Effector memory CD8-positive, alpha-beta T cell (primary cell): ENCODE data around the gene DHX36.

ENCODE experiments used
- ATAC-seq: fragments of 150-1000 bp; cut with Tn5 transposase; replicated peaks from 2 replicates; pipeline ENCODE4 v1.10.0; 2021; ENCODE audit warnings: mild to moderate bottlenecking, moderate library complexity
- DNase-seq, 3 experiments: peaks; one replicate each; pipeline ENCODE4 v3.0.0; 2021
- H3K27ac Mint-ChIP-seq, 2 donors: one replicate each; pipeline ENCODE4 v1.8.0; 2022; ENCODE audit warnings: mild to moderate bottlenecking in 2 of 2, mixed read lengths in 2 of 2, moderate library complexity in 2 of 2
- H3K27me3 Mint-ChIP-seq, 2 donors: one replicate each; pipeline ENCODE4 v1.8.0; 2022; ENCODE audit warnings: mixed read lengths in 2 of 2
- H3K36me3 Mint-ChIP-seq: one replicate; pipeline ENCODE4 v1.8.0; 2022; ENCODE audit warnings: mild to moderate bottlenecking, moderate library complexity, mixed read lengths; ENCODE audit not compliant: insufficient read depth
- H3K4me1 Mint-ChIP-seq, 2 donors: one replicate each; pipeline ENCODE4 v1.8.0; 2022; ENCODE audit warnings: low read depth in 2 of 2, mixed read lengths in 2 of 2
- H3K4me3 Mint-ChIP-seq, 2 donors: one replicate each; pipeline ENCODE4 v1.8.0; 2022; ENCODE audit warnings: mild to moderate bottlenecking in 2 of 2, mixed read lengths in 2 of 2, moderate library complexity in 2 of 2
- H3K9me3 Mint-ChIP-seq, 2 donors: one replicate each; pipeline ENCODE4 v1.8.0; 2022; ENCODE audit warnings: mixed read lengths in 2 of 2

Gene DHX36

GRCh38 chr3:154254527-154254926, 69.8 kb downstream of the DHX36 start:
- Mint-ChIP-seq H3K4me1 (no peaks in the 10 kb centered on the region), H3K27me3 (no peaks in the 10 kb centered on the region), H3K27ac (no peak overlapping the region), H3K36me3 (peaks cover 38% of the 10 kb centered on the region), H3K9me3 (no peaks in the 10 kb centered on the region), H3K4me3 (no peak overlapping the region)
- ATAC-seq (no peak), DNase-seq (no peak)

GRCh38 chr3:154252759-154253638, 71.3 kb downstream of the DHX36 start:
- Mint-ChIP-seq H3K4me1 (no peaks in the 10 kb centered on the region), H3K27me3 (no peaks in the 10 kb centered on the region), H3K9me3 (no peaks in the 10 kb centered on the region), H3K27ac (no peak overlapping the region), H3K36me3 (peaks cover 34% of the 10 kb centered on the region), H3K4me3 (no peak overlapping the region)
- ATAC-seq (no peak), DNase-seq (peak; percentile 27 to 44 (median 37))

- no peak for ATAC-seq
- H3K4me1 Mint-ChIP-seq = no peaks in the 10 kb centered on the region
- no peak overlapping the region for H3K4me3 Mint-ChIP-seq
Measured at GRCh38 chr3:154251610-154252009, 72.7 kb downstream of the DHX36 start.

GRCh38 chr3:154250291-154250690, 74.0 kb downstream of the DHX36 start:
- Mint-ChIP-seq H3K36me3 (peaks cover 17% of the 10 kb centered on the region), H3K4me1 (no peaks in the 10 kb centered on the region), H3K4me3 (no peak overlapping the region), H3K27ac (no peak overlapping the region), H3K27me3 (no peaks in the 10 kb centered on the region), H3K9me3 (no peaks in the 10 kb centered on the region)
- DNase-seq (no peak), ATAC-seq (no peak)

More at GRCh38 chr3:154251610-154252009, 72.7 kb downstream of the DHX36 start:
- no peak for DNase-seq
- Mint-ChIP-seq H3K27me3 (no peaks in the 10 kb centered on the region), H3K9me3 (no peaks in the 10 kb centered on the region), H3K27ac (peak overlapping the region in 1 of 2 donors; percentile 5), H3K36me3 (peaks cover 27% of the 10 kb centered on the region)

- peak overlapping the region in 1 of 2 donors; percentile 0 for H3K27ac Mint-ChIP-seq
- no peaks in the 10 kb centered on the region for H3K9me3 Mint-ChIP-seq
- no peak for ATAC-seq
- H3K27me3 Mint-ChIP-seq = no peaks in the 10 kb centered on the region
- no peak overlapping the region for H3K4me3 Mint-ChIP-seq
- H3K4me1 Mint-ChIP-seq = no peaks in the 10 kb centered on the region
- peaks cover 8% of the 10 kb centered on the region for H3K36me3 Mint-ChIP-seq
- DNase-seq = no peak
Measured at GRCh38 chr3:154247806-154248415, 76.4 kb downstream of the DHX36 start.

GRCh38 chr3:154244644-154245043, 79.6 kb downstream of the DHX36 start:
- no peak for ATAC-seq
- H3K27me3 Mint-ChIP-seq = peaks cover 0 to 6% of the 10 kb centered on the region in 2 donors
- H3K9me3 Mint-ChIP-seq = no peaks in the 10 kb centered on the region
- H3K36me3 Mint-ChIP-seq = peaks cover 3% of the 10 kb centered on the region
- no peak overlapping the region for H3K4me3 Mint-ChIP-seq
- H3K27ac Mint-ChIP-seq = no peak overlapping the region
- DNase-seq = no peak
- no peaks in the 10 kb centered on the region for H3K4me1 Mint-ChIP-seq

GRCh38 chr3:154243353-154243752, 80.9 kb downstream of the DHX36 start:
- H3K4me1 Mint-ChIP-seq = no peaks in the 10 kb centered on the region
- no peaks in the 10 kb centered on the region for H3K9me3 Mint-ChIP-seq
- no peak overlapping the region for H3K4me3 Mint-ChIP-seq
- H3K36me3 Mint-ChIP-seq = peaks cover 3% of the 10 kb centered on the region
- no peak overlapping the region for H3K27ac Mint-ChIP-seq
- peaks cover 11 to 19% of the 10 kb centered on the region in 2 donors for H3K27me3 Mint-ChIP-seq
- ATAC-seq (no peak), DNase-seq (no peak)

GRCh38 chr3:154242766-154243165, 81.5 kb downstream of the DHX36 start:
- ATAC-seq (no peak), DNase-seq (no peak)
- Mint-ChIP-seq H3K4me3 (no peak overlapping the region), H3K36me3 (peaks cover 3% of the 10 kb centered on the region), H3K4me1 (no peaks in the 10 kb centered on the region), H3K27ac (no peak overlapping the region), H3K27me3 (peaks cover 14 to 20% of the 10 kb centered on the region in 2 donors), H3K9me3 (no peaks in the 10 kb centered on the region)

- no peak for DNase-seq
- H3K4me3 Mint-ChIP-seq = no peak overlapping the region
- ATAC-seq = no peak
- H3K4me1 Mint-ChIP-seq = no peaks in the 10 kb centered on the region
- peaks cover 3% of the 10 kb centered on the region for H3K36me3 Mint-ChIP-seq
- no peak overlapping the region for H3K27ac Mint-ChIP-seq
- H3K9me3 Mint-ChIP-seq = no peaks in the 10 kb centered on the region
- H3K27me3 Mint-ChIP-seq = peaks cover 18 to 20% of the 10 kb centered on the region in 2 donors
Measured at GRCh38 chr3:154241496-154241895, 82.8 kb downstream of the DHX36 start.

GRCh38 chr3:154240235-154240634, 84.1 kb downstream of the DHX36 start:
- no peak overlapping the region for H3K4me3 Mint-ChIP-seq
- ATAC-seq (no peak), DNase-seq (no peak)
- H3K4me1 Mint-ChIP-seq = no peaks in the 10 kb centered on the region
- H3K36me3 Mint-ChIP-seq = peaks cover 3% of the 10 kb centered on the region
- no peaks in the 10 kb centered on the region for H3K9me3 Mint-ChIP-seq
- peaks cover 18 to 22% of the 10 kb centered on the region in 2 donors for H3K27me3 Mint-ChIP-seq
- H3K27ac Mint-ChIP-seq = no peak overlapping the region

- Mint-ChIP-seq H3K4me1 (no peaks in the 10 kb centered on the region), H3K27ac (no peak overlapping the region), H3K9me3 (no peaks in the 10 kb centered on the region), H3K36me3 (no peaks in the 10 kb centered on the region), H3K4me3 (no peak overlapping the region), H3K27me3 (peaks cover 37 to 39% of the 10 kb centered on the region in 2 donors)
- ATAC-seq (no peak), DNase-seq (no peak)
Measured at GRCh38 chr3:154236331-154236730, 88.0 kb downstream of the DHX36 start.

GRCh38 chr3:154235330-154235729, 89.0 kb downstream of the DHX36 start:
- DNase-seq (no peak), ATAC-seq (no peak)
- Mint-ChIP-seq H3K27me3 (peaks cover 37 to 39% of the 10 kb centered on the region in 2 donors), H3K9me3 (no peaks in the 10 kb centered on the region), H3K27ac (no peak overlapping the region), H3K36me3 (no peaks in the 10 kb centered on the region), H3K4me3 (no peak overlapping the region), H3K4me1 (no peaks in the 10 kb centered on the region)

GRCh38 chr3:154229217-154229590, 95.1 kb downstream of the DHX36 start:
- Mint-ChIP-seq H3K4me1 (no peaks in the 10 kb centered on the region), H3K9me3 (no peaks in the 10 kb centered on the region), H3K27ac (no peak overlapping the region), H3K27me3 (peaks cover 11 to 12% of the 10 kb centered on the region in 2 donors), H3K36me3 (no peaks in the 10 kb centered on the region), H3K4me3 (no peak overlapping the region)
- no peak for ATAC-seq
- DNase-seq = no peak
